ENCODE results near the gene NRIP1.

Gene NRIP1

GRCh38 chr21:14916676-14917141 lies 148.1 kb downstream of the NRIP1 start:
- DNase-seq: peak; percentile 28

- DNase-seq: no peak
These were observed 151.2 kb downstream of the NRIP1 start for GRCh38 chr21:14913638-14914037.

- DNase-seq: no peak
These were observed 153.4 kb downstream of the NRIP1 start for GRCh38 chr21:14911351-14911750.
